Measurements from ENCODE around the gene LLPH.

The LLPH gene

DNA sequence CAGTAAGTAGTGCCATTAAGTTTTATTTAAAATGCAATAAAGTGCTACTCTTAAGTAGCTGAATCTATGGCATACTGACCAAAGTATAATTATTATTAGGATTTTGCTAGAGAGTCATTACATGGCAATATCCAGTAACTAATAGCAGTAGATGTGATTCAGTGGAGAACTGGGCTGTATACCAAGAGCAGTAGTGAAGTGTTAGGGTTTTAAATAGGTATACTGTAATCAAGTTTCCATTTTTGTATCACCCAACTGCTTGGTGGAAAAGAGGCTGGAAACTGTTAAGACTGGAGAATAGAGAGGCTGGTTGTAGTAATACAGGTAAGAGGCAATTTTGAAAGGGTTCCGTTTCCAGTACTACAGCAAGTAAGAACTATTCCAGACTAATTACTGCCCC, 13.3 kb upstream of the LLPH start:
- DNase-seq (ENCODE audit: low read depth in 2 of 2, low spot score in 1 of 2) = no peak

DNA sequence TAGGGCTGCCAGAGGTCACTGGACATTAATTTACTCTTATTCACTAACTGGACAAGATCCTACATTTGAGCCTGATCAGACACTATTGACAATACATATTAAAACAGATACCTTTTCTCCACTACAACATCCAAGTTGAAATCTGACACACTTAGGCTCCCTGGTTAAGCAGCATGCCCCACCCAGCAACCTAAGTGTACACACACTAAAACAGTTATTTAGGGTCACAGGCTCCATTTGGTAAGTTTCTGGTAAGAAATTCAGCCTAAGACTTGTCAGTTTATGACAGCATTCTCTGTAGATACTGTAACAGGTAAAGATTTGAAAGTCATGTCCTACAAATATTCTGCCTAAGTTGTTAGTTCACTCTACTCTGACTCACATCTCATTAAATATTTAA, 12.3 kb upstream of the LLPH start:
- no peak for DNase-seq (ENCODE audit: low read depth in 2 of 2, low spot score in 1 of 2)

DNA sequence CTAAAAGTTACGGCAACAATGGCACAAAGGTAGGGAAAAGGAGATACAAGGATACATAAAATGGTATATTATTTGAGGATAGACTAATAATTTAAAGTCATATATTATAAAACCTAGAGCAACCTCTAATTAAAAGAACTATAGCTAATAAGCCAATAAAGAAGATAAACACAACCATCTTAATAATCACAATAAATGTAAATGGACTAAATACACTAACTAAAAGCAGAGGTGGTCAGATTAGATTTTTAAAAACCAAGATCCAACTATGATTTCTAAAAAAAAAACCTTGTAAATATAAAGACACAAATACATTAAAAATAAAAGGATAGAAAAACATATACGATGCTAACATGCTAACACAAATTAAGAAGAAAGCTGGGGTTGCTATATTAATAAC, 10.7 kb upstream of the LLPH start:
- no peak for DNase-seq (ENCODE audit: low read depth in 2 of 2, low spot score in 1 of 2)

DNA sequence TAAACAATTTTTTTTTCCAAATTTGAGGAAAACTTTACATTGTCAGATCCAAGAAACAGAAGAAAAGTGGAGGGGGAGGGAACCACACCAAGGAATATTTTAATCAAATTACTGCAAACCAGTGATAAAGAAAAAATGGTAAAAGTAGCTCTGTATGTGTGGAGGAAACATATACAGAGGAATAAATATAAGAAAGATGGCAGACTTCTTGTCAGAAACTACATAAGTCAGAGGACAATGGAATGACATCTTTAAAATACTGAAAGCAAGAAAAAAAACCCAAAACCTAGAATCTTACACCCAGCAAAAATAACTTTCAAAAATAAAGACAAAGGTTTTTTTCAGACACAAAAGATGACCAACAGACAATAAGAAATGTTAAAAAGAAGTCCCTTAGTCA, 10.2 kb upstream of the LLPH start:
- DNase-seq (ENCODE audit: low read depth in 2 of 2, low spot score in 1 of 2) = no peak

DNA sequence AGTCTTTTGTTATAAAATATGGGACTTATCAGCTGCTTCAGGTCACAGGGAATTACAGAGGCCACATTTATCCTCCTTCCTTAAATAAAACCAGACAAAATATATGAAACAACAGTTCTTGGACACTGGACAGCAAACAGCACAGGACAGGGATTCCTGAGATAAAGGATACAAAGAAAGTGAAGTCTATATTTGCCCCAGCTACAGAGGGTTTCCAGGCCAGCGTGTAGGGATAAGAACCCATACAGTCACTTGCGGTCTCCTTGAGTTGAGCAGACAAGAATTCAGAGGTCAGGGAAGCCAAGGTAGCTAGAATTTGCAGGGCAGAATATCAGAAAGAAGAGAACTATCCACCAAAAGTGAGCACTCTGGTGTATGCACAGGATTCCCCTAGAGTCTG, 8.8 kb upstream of the LLPH start:
- DNase-seq (ENCODE audit: low read depth in 2 of 2, low spot score in 1 of 2) = no peak

DNA sequence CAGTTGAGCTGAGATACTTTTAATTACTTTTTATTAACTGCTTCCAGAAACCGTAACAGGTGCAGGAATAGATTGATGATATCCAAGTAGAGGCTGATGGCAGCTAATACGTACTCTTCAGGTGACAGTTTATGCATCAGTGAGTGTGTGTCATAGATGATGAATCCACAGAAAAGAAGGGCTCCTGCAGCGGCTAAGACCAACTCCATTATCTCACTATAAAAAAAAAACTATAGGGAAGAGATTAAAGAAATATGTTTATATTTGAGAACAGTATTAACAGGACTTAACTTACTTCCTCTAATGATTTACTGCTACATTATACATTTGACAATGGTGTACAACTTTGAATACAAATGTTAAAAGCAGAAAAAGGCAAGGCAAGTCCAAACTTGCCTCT, 7.4 kb upstream of the LLPH start:
- no peak for DNase-seq (ENCODE audit: low read depth in 2 of 2, low spot score in 1 of 2)

DNA sequence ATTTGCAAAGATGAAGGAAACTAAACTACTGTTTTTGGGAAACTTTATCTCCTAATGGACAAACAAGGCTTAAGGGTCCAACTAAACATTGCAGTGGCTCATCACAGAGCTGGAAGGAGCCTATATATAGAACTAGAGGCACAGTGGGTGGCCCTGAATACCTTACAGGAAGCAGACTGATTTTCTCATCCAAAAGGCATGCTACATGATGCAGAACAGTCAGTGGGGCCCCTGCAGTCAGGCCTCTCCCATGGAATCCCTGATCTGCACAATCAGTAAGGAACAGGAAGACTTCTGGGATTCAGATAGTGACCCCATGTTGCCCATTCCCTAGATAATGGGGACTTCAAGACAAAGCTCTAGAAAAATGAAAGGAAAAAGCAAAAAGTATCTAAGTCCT, 1.9 kb upstream of the LLPH start:
- no peak for DNase-seq (ENCODE audit: low read depth in 2 of 2, low spot score in 1 of 2)

DNA sequence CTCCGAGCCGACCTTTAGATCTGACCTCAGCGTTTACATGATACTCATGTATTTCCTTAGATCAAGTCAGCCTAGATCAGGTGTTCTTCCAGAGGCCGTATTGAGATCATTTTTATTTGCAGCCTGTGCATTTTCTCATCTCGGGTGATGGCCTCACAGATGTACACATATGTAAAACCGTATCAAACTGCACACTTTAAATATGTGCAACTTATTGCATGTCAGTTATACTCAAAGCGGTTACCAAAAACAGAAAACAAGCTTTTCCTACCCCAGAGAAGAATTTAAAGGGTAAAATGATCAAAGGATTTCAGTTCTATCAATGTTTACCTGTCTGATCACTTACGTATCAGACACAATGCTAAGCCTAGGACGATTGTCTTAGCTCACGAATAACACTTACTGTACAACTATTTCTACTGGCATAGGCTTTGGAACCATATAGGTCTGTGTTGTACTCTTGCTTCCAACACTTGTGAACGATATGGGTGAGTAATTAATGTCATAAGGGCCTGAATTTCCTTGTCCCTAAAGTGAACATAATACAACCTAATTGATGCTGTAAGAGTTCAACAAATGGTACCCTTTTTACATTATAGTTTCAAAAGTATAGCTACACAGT, 628 bp upstream of the LLPH start:
- DNase-seq (ENCODE audit: low read depth in 2 of 2, low spot score in 1 of 2) = no peak

DNA sequence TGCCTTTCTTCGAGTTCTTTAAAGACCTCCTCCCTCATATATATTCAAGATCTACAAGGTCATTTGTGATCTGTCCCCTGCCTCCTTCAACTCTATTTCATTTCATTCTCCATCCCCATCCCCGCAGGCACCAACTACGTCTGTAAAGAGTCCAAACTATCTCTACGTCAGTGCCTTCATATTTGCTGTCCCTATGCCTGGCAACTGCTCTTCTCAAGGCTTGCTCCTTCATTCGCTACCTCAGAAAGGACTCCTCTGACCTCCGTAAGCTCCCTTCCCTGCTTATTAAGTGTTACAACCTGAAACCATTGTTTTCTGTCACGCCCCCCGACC, 650 bp downstream of the LLPH start:
- DNase-seq (ENCODE audit: low read depth in 2 of 2, low spot score in 1 of 2) = no peak

DNA sequence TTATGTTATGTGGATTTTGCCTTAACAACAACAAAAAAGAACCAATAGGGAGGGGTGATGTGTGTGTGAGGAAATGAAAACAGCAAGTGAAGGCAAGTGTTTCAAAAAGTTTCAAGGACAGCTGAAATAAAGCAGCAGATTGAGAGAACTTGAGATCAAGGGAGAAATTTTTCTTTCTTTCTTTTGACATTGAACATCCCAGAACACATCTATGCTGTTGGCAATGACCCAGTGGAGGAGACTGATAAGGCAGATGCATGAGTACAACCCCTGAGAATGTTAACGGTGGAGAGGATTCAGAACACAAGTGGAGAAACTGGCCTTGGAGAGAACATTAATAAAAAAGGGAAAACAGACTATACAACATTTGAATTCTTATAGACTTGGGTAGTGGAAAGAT, 2.9 kb downstream of the LLPH start:
- DNase-seq (ENCODE audit: low read depth in 2 of 2, low spot score in 1 of 2) = no peak

DNA sequence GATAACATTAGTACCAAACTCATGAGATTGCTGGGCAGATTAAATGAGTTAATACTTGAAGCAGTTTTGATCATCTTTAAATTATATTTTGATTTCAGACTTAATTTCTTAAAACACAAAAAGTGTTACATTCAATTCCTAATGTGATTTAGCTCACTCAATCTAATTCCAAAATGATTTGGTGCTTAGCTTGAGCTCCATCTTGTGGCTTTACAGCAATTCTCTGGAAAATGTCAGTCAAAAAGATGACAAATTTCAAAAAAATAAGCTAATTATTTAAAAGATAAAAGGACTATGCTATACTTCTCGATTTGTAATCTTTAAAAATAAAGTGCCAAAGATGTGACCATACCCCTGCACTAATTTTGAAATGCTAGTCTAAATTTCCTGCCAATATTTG, 10.1 kb downstream of the LLPH start:
- DNase-seq (ENCODE audit: low read depth in 2 of 2, low spot score in 1 of 2) = no peak

DNA sequence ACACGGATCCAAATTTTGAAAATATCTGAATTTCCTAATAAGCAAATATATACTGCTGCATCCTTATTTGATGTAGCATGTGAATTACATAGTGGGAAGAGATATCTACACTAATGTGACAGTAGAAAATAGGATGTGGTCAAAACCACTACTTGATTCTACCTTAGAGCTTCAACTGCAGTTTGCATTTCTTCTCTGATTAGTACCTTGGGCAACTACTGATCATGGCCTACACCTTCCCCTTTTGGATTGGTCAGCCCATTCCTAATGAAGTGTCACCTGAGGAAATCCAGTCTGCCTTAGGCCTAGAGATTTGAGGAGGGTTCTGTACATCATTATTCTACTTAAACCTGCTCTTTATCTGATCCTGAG, 10.7 kb downstream of the LLPH start:
- no peak for DNase-seq (ENCODE audit: low read depth in 2 of 2, low spot score in 1 of 2)

DNA sequence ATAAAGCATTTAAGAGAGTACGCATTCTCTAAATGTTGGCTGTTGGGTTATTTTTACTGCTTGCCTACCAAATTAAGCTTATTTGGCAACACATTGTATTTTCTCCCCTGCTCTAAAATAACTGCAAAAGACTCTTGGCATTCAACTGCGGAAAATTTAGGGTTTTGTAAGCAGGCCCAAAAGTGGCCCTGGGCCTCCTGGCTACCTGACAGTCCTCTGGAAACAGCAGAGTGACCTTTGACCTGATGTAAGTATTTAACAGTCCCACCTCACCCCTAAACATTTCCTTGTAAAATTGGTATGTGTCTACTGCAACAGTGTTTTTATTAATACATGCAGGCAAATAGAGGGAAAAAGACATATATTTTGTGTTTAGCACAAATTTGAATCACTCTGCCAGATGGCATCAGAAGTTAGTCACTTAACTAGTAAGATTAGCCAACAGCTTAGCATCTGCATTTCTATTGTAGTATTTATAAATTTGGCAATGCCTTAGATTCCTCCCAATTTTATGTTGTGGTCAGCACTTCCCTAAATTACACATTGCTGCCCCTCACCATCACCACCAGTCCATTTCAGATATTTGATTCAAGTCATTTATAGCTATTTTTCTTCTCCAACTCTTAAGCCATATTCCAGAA, 11.2 kb downstream of the LLPH start:
- no peak for DNase-seq (ENCODE audit: low read depth in 2 of 2, low spot score in 1 of 2)

DNA sequence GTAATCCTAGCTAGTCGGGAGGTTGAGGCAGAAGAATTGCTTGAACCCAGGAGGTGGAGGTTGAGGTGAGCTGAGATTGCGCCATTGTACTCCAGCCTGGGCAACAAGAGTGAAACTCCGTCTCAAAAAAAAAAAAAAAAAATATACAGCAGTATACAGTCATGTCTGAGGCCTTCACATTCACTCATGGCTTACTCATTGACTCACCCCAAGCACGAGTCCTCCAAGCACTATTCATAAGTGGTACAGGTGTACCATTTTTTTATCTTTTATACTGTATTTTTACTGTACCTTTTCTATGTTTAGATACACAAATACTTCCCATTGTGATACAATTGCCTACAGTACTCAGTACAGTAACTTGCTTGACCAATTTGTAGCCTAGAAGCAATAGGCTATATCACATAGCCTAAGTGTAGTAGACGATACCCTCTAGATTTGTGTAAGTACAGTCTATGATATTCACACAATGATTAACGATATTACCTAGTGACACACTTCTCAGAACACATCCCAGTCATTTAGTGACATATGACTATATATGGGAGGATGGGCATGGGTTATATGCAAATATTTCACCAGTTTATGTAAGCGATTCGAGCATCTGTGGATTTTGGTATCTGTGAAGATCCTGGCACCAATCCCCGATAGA, 12.2 kb downstream of the LLPH start:
- no peak for DNase-seq (ENCODE audit: low read depth in 2 of 2, low spot score in 1 of 2)

DNA sequence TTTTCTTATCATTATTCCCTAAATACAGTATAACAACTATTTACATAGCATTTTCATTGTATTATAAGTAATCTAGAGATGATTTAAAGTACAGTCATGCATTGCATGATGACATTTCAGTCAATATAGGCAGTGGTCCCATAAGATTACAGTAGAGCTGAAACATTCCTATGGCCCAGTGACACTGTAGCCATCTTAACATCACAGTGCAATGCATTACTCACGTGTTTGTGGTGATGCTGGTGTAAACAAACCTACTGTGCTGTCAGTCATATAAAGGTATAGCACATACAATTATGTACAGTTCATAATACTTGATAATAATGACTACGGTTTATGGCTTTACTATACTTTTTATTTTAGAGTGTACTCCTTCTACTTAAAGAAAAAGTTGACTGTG, 13.3 kb downstream of the LLPH start:
- DNase-seq (ENCODE audit: low read depth in 2 of 2, low spot score in 1 of 2) = no peak

DNA sequence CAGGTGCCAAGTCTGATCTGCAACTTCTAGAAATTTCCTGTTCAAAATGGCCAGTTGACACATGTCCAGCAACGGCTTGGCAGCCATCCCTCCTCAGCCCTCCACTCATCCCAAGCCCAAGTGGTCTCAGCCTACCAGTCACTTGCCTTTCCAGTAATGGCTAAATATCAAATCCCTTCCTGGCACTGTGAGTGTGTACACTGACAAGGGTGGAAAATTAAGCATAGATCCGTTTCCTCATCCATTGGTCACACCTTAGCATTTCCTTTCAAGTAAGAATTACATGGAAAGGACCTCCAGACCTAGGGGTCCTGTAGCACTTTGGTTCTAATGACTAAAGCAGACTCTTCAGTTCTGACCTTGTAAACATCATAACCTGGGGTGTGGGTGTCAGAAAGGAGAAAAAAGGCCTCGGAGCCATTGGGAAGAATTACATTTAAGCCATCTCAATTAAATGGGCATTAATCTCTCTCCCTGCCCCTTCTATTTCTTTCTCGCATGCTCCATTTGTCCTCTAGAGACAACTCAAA, 15.4 kb downstream of the LLPH start:
- DNase-seq (ENCODE audit: low read depth in 2 of 2, low spot score in 1 of 2) = no peak

DNA sequence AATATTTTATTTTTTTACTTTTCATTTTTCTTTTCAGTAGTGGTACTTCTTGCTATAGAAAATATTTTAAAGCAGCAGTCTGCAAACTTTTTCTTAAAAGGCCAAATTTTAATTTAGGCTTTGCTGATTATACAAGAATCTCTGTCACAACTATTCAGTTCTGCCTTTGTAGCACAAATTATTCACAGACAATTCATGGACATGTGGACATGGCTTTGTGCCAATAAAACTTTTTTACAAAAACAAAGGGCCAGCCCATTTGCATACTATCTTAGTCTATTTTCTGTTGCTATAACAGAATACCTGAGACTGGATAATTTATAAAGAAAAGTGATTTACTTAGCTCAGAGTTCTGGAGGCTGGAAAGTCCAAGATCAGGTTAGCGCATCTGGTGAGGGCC, 17.1 kb downstream of the LLPH start:
- DNase-seq (ENCODE audit: low read depth in 2 of 2, low spot score in 1 of 2) = no peak

DNA sequence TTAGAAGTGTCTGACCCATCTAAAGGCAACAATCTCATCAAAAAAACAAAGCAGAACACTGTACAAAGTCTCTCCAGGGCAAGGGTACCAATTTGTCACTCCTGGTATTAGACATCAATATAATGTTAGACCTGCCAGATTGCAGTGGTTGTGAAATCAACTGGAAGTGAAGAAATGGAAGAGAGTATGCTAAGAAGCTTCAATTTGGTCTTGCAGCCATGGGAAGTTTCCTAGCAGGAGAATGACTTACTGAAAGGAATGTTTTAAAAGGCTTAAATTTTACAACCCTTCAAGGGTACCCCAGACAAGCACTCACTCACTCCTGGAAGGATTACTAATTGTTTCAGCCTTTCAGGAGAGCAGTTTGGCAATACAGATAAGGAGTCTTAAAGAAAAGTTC, 18.9 kb downstream of the LLPH start:
- no peak for DNase-seq (ENCODE audit: low read depth in 2 of 2, low spot score in 1 of 2)

DNA sequence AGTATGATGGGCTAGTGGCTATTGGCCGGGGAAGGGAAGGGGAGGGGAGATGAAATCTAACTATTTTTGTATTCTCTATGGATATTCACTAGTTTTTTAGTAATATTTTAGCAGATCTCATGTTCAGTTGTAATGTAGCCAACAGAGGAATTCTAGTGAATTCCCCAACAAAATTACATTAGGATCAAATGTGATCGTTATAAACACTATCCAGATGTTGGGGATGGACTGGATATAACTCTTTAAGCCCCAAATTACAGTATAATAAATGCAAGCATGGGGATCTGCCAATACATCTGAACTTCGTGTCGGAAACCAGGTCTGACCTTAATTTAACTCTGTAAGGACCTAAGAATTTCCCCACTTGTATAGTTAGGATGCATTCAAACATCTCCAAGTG, 21.5 kb downstream of the LLPH start:
- no peak for DNase-seq (ENCODE audit: low read depth in 2 of 2, low spot score in 1 of 2)

DNA sequence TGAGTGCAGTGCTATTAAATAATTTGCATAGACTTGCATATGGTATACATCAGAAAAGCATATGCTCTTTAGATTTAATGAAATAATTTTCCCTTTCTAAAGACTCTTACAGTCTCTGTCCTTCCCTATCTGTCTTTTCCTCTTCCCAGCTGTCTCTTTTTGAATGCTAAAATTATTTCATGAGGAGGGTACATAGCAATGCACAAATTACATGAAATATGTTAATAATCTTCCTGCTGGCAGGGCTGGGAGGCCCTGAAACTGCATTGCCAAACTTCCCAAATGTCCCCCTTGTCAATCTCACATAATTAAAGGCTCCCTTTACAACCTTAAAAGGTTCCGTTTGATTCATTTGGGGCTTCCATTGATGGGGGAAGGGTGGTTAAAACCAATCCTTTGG, 22.2 kb downstream of the LLPH start:
- DNase-seq (ENCODE audit: low read depth in 2 of 2, low spot score in 1 of 2) = no peak

DNA sequence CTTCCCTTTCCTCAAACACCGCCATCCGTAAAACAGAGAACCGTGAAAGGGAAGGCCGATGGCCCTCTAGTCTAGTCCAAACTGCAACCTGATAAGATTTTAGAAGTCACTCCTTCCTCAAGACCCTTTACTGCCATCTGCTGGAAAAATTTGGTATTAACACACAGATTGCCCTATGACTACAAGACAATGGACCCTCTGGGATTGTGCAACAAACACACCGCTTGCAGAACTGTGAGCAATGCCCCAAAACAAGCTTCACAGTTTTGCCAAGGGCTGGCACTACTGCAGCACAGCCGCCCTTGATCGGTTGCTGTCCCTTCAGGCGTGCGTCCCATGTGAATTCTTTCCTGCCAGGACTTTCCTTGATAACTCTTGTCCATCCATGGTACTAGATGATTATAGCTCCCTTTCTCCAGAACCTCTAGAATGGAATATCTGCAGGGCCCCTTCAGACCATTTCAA, 23.1 kb downstream of the LLPH start:
- peak in 1 of 2 donors; percentile 14 for DNase-seq (ENCODE audit: low read depth in 2 of 2, low spot score in 1 of 2)

DNA sequence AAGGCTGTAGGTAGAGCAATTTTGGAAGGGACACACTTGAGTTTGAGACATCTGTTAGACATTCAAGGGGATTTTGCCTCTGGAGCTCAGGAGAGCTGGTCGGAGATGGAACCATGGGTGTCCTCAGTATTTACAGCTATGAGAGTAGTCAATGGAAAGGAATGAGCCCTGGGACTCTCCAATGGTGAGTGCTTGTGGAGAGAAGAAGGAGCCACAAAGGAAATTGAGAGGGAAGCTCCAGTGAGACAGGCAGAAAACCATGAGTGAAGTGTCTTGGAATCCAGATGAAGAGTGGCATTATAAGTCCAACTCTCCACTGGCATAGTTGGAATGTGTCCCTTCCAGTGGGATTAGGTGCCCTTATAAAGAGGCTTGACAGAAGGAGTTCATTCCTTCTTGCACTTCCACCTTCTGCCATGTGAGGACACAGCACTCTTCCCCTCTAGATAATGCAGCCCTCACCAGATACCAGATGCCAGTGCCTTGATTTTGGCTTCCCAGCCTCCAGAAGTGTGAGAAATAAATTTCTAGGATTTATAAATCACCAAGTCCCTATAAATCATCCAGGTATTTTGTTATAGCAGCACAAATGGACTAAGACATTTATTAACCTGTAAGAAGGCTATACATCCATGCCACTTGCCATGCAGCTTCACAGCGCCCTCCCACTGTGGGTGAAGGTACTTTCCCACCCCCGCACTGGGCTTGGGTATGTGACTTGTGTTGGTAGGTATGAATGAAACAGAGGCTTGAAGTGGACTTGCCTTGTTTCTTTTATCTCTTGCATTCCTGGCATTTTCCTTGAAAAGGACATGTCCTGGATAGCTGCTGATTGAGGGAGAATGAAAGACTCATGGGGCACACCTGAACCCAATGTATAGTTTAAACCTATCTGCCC, 27.3 kb downstream of the LLPH start:
- DNase-seq (ENCODE audit: low read depth in 2 of 2, low spot score in 1 of 2) = no peak

Data from stimulated activated CD8-positive, alpha-beta memory T cell treated with anti-CD3 and anti-CD28 coated beads, Interleukin-4, amount 100 ng/mL, for 4 hours (primary cell).